GM23248 (cell line): ENCODE results near the gene R3HCC1L. TPM values are rescaled to one million over a fixed set of nuclear protein-coding genes. Genes with fewer than 3 reads are reported as not detected.
"Not testable (repeated sequence)": the region's sequence is repeated elsewhere in the genome, so short reads cannot be mapped to it uniquely, and the experiment has no call there.

Experiments used
- DNase-seq: peaks from one replicate; pipeline ENCODE4 v3.0.0-alpha.2; 2015
- H2AFZ ChIP-seq: fragments of 200-600 bp; sonication (generic); 2 replicates; pipeline ENCODE4 v1.6.1; 2016; ENCODE audit warnings: antibody characterized with exemption
- H3F3A ChIP-seq: fragments of 200-600 bp; sonication (generic); 2 replicates; pipeline ENCODE4 v1.6.1; 2016; ENCODE audit warnings: mild to moderate bottlenecking, antibody characterized with exemption, mixed run types; ENCODE audit not compliant: insufficient read depth
- H3K27ac ChIP-seq: fragments of 200-600 bp; sonication (generic); 2 replicates; pipeline ENCODE4 v1.5.1; 2016; ENCODE audit warnings: mild to moderate bottlenecking
- H3K27me3 ChIP-seq: fragments of 200-600 bp; sonication (generic); replicated peaks from 2 replicates; pipeline ENCODE4 v1.6.1; 2016; ENCODE audit warnings: mild to moderate bottlenecking; ENCODE audit not compliant: insufficient read depth
- H3K36me3 ChIP-seq: fragments of 200-600 bp; sonication (generic); 2 replicates; pipeline ENCODE4 v1.6.1; 2016; ENCODE audit warnings: low read depth, mild to moderate bottlenecking
- H3K4me1 ChIP-seq: fragments of 200-600 bp; sonication (generic); 2 replicates; pipeline ENCODE4 v1.6.1; 2016; ENCODE audit warnings: mild to moderate bottlenecking; ENCODE audit not compliant: insufficient read depth
- H3K4me2 ChIP-seq: fragments of 200-600 bp; sonication (generic); one replicate; pipeline ENCODE4 v1.6.1; 2016; ENCODE audit warnings: mild to moderate bottlenecking; ENCODE audit not compliant: unreplicated experiment
- H3K4me3 ChIP-seq: fragments of 200-600 bp; sonication (generic); 2 replicates; pipeline ENCODE4 v1.5.1; 2016; ENCODE audit warnings: mild to moderate bottlenecking
- H3K79me2 ChIP-seq: fragments of 200-600 bp; sonication (generic); 2 replicates; pipeline ENCODE4 v1.6.1; 2016; ENCODE audit warnings: mild to moderate bottlenecking; ENCODE audit not compliant: insufficient read depth
- H3K9ac ChIP-seq: fragments of 200-600 bp; sonication (generic); 2 replicates; pipeline ENCODE4 v1.6.1; 2016; ENCODE audit warnings: mild to moderate bottlenecking
- H3K9me2 ChIP-seq: fragments of 200-600 bp; sonication (generic); 2 replicates; pipeline ENCODE4 v1.6.1; 2016; ENCODE audit warnings: mixed run types, mild to moderate bottlenecking, moderate library complexity; ENCODE audit not compliant: insufficient read depth
- H3K9me3 ChIP-seq: fragments of 200-600 bp; sonication (generic); one replicate; pipeline ENCODE4 v1.6.1; 2017; ENCODE audit warnings: low read depth
- H4K20me1 ChIP-seq: fragments of 200-600 bp; sonication (generic); 2 replicates; pipeline ENCODE4 v1.6.0; 2016; ENCODE audit not compliant: insufficient read depth
- EZH2 ChIP-seq: fragments of 200-600 bp; sonication (generic); IDR thresholded peaks from 2 replicates; pipeline ENCODE4 v1.6.1; 2018; ENCODE audit warnings: antibody characterized with exemption, mild to moderate bottlenecking; ENCODE audit not compliant: insufficient read depth, poor library complexity, severe bottlenecking
- EZH2phosphoT487 ChIP-seq: fragments of 200-600 bp; sonication (generic); IDR thresholded peaks from 2 replicates; pipeline ENCODE4 v1.6.1; 2018; ENCODE audit warnings: antibody characterized with exemption, moderate library complexity, mild to moderate bottlenecking, low read depth; ENCODE audit not compliant: insufficient read depth
- WGBS, 2 experiments: methylation state at CpG; one replicate each; pipeline ENCODE4 v1.1.6; 2015 to 2017; ENCODE audit warnings: low lambda C conversion rate in 2 of 2, low coverage in 1 of 2; ENCODE audit errors: missing lambda C conversion rate in 2 of 2; 5-methylcytosine and 5-hydroxymethylcytosine counted together
- in situ Hi-C: fragments of 300-500 bp; cut with MboI; formaldehyde crosslinking; loops from 2 replicates; pipeline ENCODE4 v1.15.0; 2020
- polyA plus RNA-seq: library from polyadenylated mRNA; unstranded; fragments of >200 nt; fragmentation: Nextera tagmentation; extraction: Ambion mirVana; gene quantifications from 2 replicates; pipeline ENCODE4 v1.2.1, GENCODE V29; 2016
- total RNA-seq: library from RNA; depleted of rRNA; stranded (reverse); fragments of >200 nt; shearing (Covaris generic); gene quantifications from 2 replicates; pipeline ENCODE4 v1.2.3, GENCODE V29; 2014

The R3HCC1L gene
- total and polyA plus RNA-seq, 2 experiments from 2014 or later, result 8.2 to 10.2 TPM

- H3K9me2 ChIP-seq, result no peaks in the 10 kb centered on the region
- no peak overlapping the region for H3K4me3 ChIP-seq
- H3K79me2 ChIP-seq, result no peaks in the 10 kb centered on the region
- H3K27me3 ChIP-seq, result peaks cover 9% of the 10 kb centered on the region
- H2AFZ ChIP-seq, result no peak overlapping the region
- H4K20me1 ChIP-seq, result no peaks in the 10 kb centered on the region
- peak; percentile 11 for DNase-seq
- no peaks in the 10 kb centered on the region for H3K36me3 ChIP-seq
- no peak overlapping the region for H3K9ac ChIP-seq
- H3K4me1 ChIP-seq, result no peaks in the 10 kb centered on the region
- no peaks in the 10 kb centered on the region for H3K9me3 ChIP-seq
- no peaks in the 10 kb centered on the region for H3F3A ChIP-seq
- no peak overlapping the region for H3K4me2 ChIP-seq
- TF ChIP-seq EZH2phosphoT487, result no peak
- TF ChIP-seq EZH2, result no peak
- WGBS, 2 experiments, result 44% methylated on average over 6 of the region's 6 CpGs
- no peak overlapping the region for H3K27ac ChIP-seq
- in situ Hi-C loops, result no loop called here
Observed at GRCh38 chr10:98125940-98126631, 8.4 kb upstream of the R3HCC1L start.

- TF ChIP-seq EZH2 (no peak), EZH2phosphoT487 (no peak)
Observed at GRCh38 chr10:98128802-98129201, 5.7 kb upstream of the R3HCC1L start.

GRCh38 chr10:98131619-98132018 lies 2.8 kb upstream of the R3HCC1L start:
- Histone ChIP-seq H3K4me3 (no peak overlapping the region), H3K9me3 (no peaks in the 10 kb centered on the region), H3K4me2 (no peak overlapping the region), H3K36me3 (no peaks in the 10 kb centered on the region), H2AFZ (no peak overlapping the region), H3K27ac (no peak overlapping the region), H3K9ac (no peak overlapping the region), H4K20me1 (no peaks in the 10 kb centered on the region), H3K79me2 (peaks cover 21% of the 10 kb centered on the region), H3K4me1 (peaks cover 11% of the 10 kb centered on the region; the same call in 1 of the 2 replicates), H3K27me3 (0 out of 2 replicates have a peak, but pooled peaks cover 4% of the 10 kb centered on the region), H3F3A (no peaks in the 10 kb centered on the region), H3K9me2 (no peaks in the 10 kb centered on the region)
- WGBS, 2 experiments, result 55 to 66% methylated on average over 3 of the region's 3 CpGs
- no peak for DNase-seq
- no peak for TF ChIP-seq EZH2
- no peak for TF ChIP-seq EZH2phosphoT487
- in situ Hi-C loops, result no loop called here

More at GRCh38 chr10:98128802-98129201, 5.7 kb upstream of the R3HCC1L start:
- Histone ChIP-seq H4K20me1 (no peaks in the 10 kb centered on the region), H3K27ac (no peak overlapping the region), H3K27me3 (peaks cover 4% of the 10 kb centered on the region; the same call in 1 of the 2 replicates), H3K4me2 (no peak overlapping the region), H3K4me3 (no peak overlapping the region), H3K4me1 (0 out of 2 replicates have a peak, but pooled peaks cover under 1% of the 10 kb centered on the region), H2AFZ (no peak overlapping the region), H3K79me2 (no peaks in the 10 kb centered on the region), H3K9me3 (no peaks in the 10 kb centered on the region), H3K9ac (no peak overlapping the region), H3K9me2 (no peaks in the 10 kb centered on the region), H3F3A (no peaks in the 10 kb centered on the region), H3K36me3 (no peaks in the 10 kb centered on the region)
- 89% methylated on average over 6 of the region's 6 CpGs for WGBS, 2 experiments
- in situ Hi-C loops, result no loop called here
- DNase-seq, result no peak

- H3K9ac ChIP-seq, H3K4me3 ChIP-seq, H3K27me3 ChIP-seq, H3K36me3 ChIP-seq, H4K20me1 ChIP-seq, H3F3A ChIP-seq, DNase-seq, H3K9me2 ChIP-seq, in situ Hi-C loops, H3K4me2 ChIP-seq, H3K9me3 ChIP-seq, H3K27ac ChIP-seq: not testable (repeated sequence)
- H3K4me1 ChIP-seq, result peaks cover 18% of the 10 kb centered on the region
- 95 to 99% methylated on average over 9 of the region's 9 CpGs for WGBS, 2 experiments
- peaks cover 37% of the 10 kb centered on the region for H3K79me2 ChIP-seq
- H2AFZ ChIP-seq, result peak overlapping the region; percentile 94; the same call in 1 of the 2 replicates
Observed at GRCh38 chr10:98133075-98133752, 1.2 kb upstream of the R3HCC1L start.
